ENCODE results near the gene TEX10. TPM values are rescaled to one million over a fixed set of nuclear protein-coding genes. Genes with fewer than 3 reads are reported as not detected.

Gene TEX10
- polyA plus RNA-seq, 1 donor from 2014 or later, result 30.5 TPM

GRCh38 chr9:100351508-100351907, 1.2 kb downstream of the TEX10 start:
- peak overlapping the region; percentile 90 for H3K4me3 ChIP-seq (ENCODE audit: low read length)

GRCh38 chr9:100350188-100350587, 2.6 kb downstream of the TEX10 start:
- Histone ChIP-seq H3K4me2 (ENCODE audit: low read length) (no peak overlapping the region), H3K27ac (ENCODE audit: low read length) (no peak overlapping the region), H4K20me1 (ENCODE audit: insufficient read depth) (no peaks in the 10 kb centered on the region), H3K36me3 (ENCODE audit: insufficient read depth, low read length) (no peaks in the 10 kb centered on the region), H3K79me2 (replicated peaks; ENCODE audit: insufficient read depth, low read length) (peaks cover 46% of the 10 kb centered on the region), H3K27me3 (ENCODE audit: insufficient read depth, low read depth, low read length) (no peaks in the 10 kb centered on the region), H2AFZ (ENCODE audit: low read depth, low read length) (no peak overlapping the region), H3F3A (ENCODE audit: insufficient read depth, low read length, poor library complexity, severe bottlenecking) (no peaks in the 10 kb centered on the region), H3K4me3 (ENCODE audit: low read length) (peak overlapping the region; percentile 42), H3K9me3 (ENCODE audit: low read length) (no peaks in the 10 kb centered on the region), H3K9me2 (ENCODE audit: insufficient read depth, low read length) (no peaks in the 10 kb centered on the region), H3K9ac (ENCODE audit: low read length) (no peak overlapping the region)
- no peak for TF ChIP-seq EZH2 (IDR thresholded peaks at IDR 0.05; ENCODE audit: borderline replicate concordance, insufficient read depth, low read length, poor library complexity, severe bottlenecking)
- TF ChIP-seq TAF1 (IDR thresholded peaks at IDR 0.05; ENCODE audit: low read depth), result no peak
- TF ChIP-seq RAD21 (conservative IDR thresholded peaks at IDR 0.05), result no peak
- TF ChIP-seq MXI1 (conservative IDR thresholded peaks at IDR 0.05; ENCODE audit: poor library complexity, severe bottlenecking), result no peak
- no peak for TF ChIP-seq SMC3 (conservative IDR thresholded peaks at IDR 0.05; ENCODE audit: poor library complexity)
- TF ChIP-seq EP300 (conservative IDR thresholded peaks at IDR 0.05; ENCODE audit: poor library complexity, severe bottlenecking), result no peak
- no peak for TF ChIP-seq REST (IDR thresholded peaks at IDR 0.05; ENCODE audit: borderline replicate concordance)
- no peak for TF ChIP-seq POLR2AphosphoS5 (IDR thresholded peaks at IDR 0.05)

More at GRCh38 chr9:100351508-100351907, 1.2 kb downstream of the TEX10 start:
- H3F3A ChIP-seq (ENCODE audit: insufficient read depth, low read length, poor library complexity, severe bottlenecking), result no peaks in the 10 kb centered on the region
- H2AFZ ChIP-seq (ENCODE audit: low read depth, low read length), result no peak overlapping the region
- H3K27me3 ChIP-seq (ENCODE audit: insufficient read depth, low read depth, low read length), result no peaks in the 10 kb centered on the region
- H3K9me2 ChIP-seq (ENCODE audit: insufficient read depth, low read length), result no peaks in the 10 kb centered on the region
- H4K20me1 ChIP-seq (ENCODE audit: insufficient read depth), result no peaks in the 10 kb centered on the region
- no peaks in the 10 kb centered on the region for H3K9me3 ChIP-seq (ENCODE audit: low read length)
- peak overlapping the region; percentile 78 for H3K9ac ChIP-seq (ENCODE audit: low read length)
- H3K27ac ChIP-seq (ENCODE audit: low read length), result no peak overlapping the region
- H3K79me2 ChIP-seq (replicated peaks; ENCODE audit: insufficient read depth, low read length), result peaks cover 44% of the 10 kb centered on the region
- peak overlapping the region; percentile 87 for H3K4me2 ChIP-seq (ENCODE audit: low read length)
- no peaks in the 10 kb centered on the region for H3K36me3 ChIP-seq (ENCODE audit: insufficient read depth, low read length)
- TF ChIP-seq SMC3 (conservative IDR thresholded peaks at IDR 0.05; ENCODE audit: poor library complexity) (no peak), EZH2 (IDR thresholded peaks at IDR 0.05; ENCODE audit: borderline replicate concordance, insufficient read depth, low read length, poor library complexity, severe bottlenecking) (no peak), TAF1 (IDR thresholded peaks at IDR 0.05; ENCODE audit: low read depth) (no peak), REST (IDR thresholded peaks at IDR 0.05; ENCODE audit: borderline replicate concordance) (no peak), CTCF (IDR thresholded peaks at IDR 0.05; ENCODE audit: poor library complexity, severe bottlenecking) (no peak), POLR2AphosphoS5 (IDR thresholded peaks at IDR 0.05) (no peak), MXI1 (conservative IDR thresholded peaks at IDR 0.05; ENCODE audit: poor library complexity, severe bottlenecking) (no peak), EP300 (conservative IDR thresholded peaks at IDR 0.05; ENCODE audit: poor library complexity, severe bottlenecking) (no peak), RAD21 (conservative IDR thresholded peaks at IDR 0.05) (no peak)
